Effector memory CD4-positive, alpha-beta T cell (primary cell): Measurements from ENCODE around the gene SIGLEC12.
"Not testable (repeated sequence)": the region's sequence is repeated elsewhere in the genome, so short reads cannot be mapped to it uniquely, and the experiment has no call there.

Experiments
- DNase-seq, 3 donors: peaks; one replicate each; pipeline ENCODE4 v3.0.0-alpha.2; 2020
- H3K27ac ChIP-seq: 2 replicates; pipeline ENCODE4 v1.7.0; 2013; ENCODE audit warnings: mild to moderate bottlenecking, low read length, moderate library complexity; ENCODE audit not compliant: insufficient read depth, poor library complexity, severe bottlenecking
- H3K27me3 ChIP-seq: replicated peaks from 2 replicates; pipeline ENCODE4 v1.7.0; 2013; ENCODE audit warnings: mild to moderate bottlenecking, low read length; ENCODE audit not compliant: insufficient read depth, control insufficient read depth, poor library complexity, severe bottlenecking
- H3K36me3 ChIP-seq: 2 replicates; pipeline ENCODE4 v1.7.0; 2013; ENCODE audit warnings: mild to moderate bottlenecking, low read length, moderate library complexity; ENCODE audit not compliant: control insufficient read depth, insufficient read depth
- H3K4me1 ChIP-seq: 2 replicates; pipeline ENCODE4 v1.7.0; 2013; ENCODE audit warnings: low read length, mild to moderate bottlenecking; ENCODE audit not compliant: control insufficient read depth, insufficient read depth, poor library complexity, severe bottlenecking
- H3K4me3 ChIP-seq: 2 replicates; pipeline ENCODE4 v1.7.0; 2013; ENCODE audit warnings: low read length, low read depth, mild to moderate bottlenecking; ENCODE audit not compliant: insufficient read depth, poor library complexity, severe bottlenecking
- H3K9me3 ChIP-seq: 2 replicates; pipeline ENCODE4 v1.7.0; 2013; ENCODE audit warnings: mild to moderate bottlenecking, low read length, moderate library complexity; ENCODE audit not compliant: control insufficient read depth

SIGLEC12 gene

DNA sequence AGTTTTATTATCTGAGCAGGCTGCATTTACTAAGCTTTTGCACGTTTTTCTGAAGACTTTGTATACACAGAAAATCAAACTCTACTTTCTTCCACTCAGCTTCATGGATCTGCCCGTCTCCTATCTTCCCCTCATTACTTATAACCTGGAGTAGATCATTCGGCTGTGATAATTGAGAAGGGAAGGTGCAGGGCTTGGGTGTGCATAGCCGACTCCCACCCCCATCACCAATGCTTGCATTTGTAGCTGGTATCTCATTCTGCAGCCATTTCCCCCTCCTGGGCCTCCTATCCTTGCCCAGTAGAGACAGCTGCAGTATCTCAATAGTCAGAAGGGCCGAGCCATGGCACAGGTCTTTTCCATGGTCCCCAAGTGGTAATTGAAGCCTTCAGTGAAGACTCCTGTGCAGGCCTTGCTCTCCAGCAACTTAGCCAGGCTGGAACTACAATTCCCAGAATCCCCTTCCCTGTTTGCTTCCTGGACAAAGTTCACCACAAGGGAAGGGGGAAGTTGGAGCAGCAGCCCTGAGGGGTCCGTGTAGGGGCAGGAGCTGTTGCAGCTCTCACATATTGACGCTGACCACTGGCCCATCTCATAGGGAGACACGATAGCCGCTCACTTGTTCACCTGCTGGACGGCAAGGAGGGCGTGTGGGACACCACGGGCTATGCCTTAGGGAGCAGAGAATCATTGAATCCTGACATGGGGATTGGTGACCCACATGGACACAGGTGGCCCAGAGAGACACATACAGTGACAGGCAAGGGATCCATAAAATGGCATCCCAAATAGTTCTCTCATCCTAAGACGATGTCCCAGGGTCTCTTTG, 41.2 kb downstream of the SIGLEC12 start:
- DNase-seq = no peak
- no peaks in the 10 kb centered on the region for H3K9me3 ChIP-seq
- H3K4me1 ChIP-seq = no peaks in the 10 kb centered on the region
- no peaks in the 10 kb centered on the region for H3K36me3 ChIP-seq
- no peak overlapping the region for H3K4me3 ChIP-seq
- H3K27ac ChIP-seq = no peak overlapping the region
- H3K27me3 ChIP-seq = peaks cover 10% of the 10 kb centered on the region

DNA sequence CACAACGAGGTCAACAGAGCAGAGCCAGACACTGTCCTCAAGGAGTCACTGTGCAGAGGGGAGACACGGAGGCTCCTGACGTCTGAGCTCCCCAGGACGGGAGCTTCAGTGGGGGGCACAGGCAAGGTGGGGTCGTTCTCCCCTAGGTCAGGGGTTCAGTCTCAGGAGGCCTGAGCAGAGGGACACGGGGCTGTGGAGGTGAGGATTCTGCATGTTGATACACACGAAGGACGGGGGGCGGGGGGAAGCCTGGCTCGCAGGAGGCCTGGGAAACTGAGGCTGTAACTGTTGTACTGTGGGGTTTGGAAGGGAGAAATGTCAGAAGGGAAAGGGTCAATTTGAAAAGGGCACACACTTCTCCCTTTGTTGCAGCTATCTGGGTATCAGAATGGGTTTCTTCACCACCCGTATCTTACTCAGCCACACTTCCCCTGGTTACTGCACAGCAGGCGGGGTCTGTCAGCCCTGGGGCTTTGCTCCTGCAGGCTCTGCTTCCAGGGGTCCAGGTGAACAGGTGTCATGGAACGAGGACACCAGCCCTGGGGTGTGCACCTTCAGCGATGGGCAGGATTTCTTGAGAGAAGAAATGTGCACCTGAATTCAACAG, 42.6 kb downstream of the SIGLEC12 start:
- Histone ChIP-seq H3K4me3 (no peak overlapping the region), H3K27me3 (peaks cover 10% of the 10 kb centered on the region), H3K36me3 (no peaks in the 10 kb centered on the region), H3K4me1 (no peaks in the 10 kb centered on the region), H3K9me3 (no peaks in the 10 kb centered on the region), H3K27ac (no peak overlapping the region)
- no peak for DNase-seq

GRCh38 chr19:51458051-51458645, 43.5 kb downstream of the SIGLEC12 start, which contains the start of gene SIGLEC8:
Gene SIGLEC8 (minus strand): TSS chr19:51458454. CDS start chr19:51458387, 67 bp downstream.
- no peaks in the 10 kb centered on the region for H3K9me3 ChIP-seq
- H3K36me3 ChIP-seq = no peaks in the 10 kb centered on the region
- peaks cover 10% of the 10 kb centered on the region for H3K27me3 ChIP-seq
- no peak within 1 kb of the TSS for H3K27ac ChIP-seq
- H3K4me3 ChIP-seq = no peak within 1 kb of the TSS
- no peak for DNase-seq
- H3K4me1 ChIP-seq = no peaks in the 10 kb centered on the region

GRCh38 chr19:51457351-51458013, 44.1 kb downstream of the SIGLEC12 start:
- H3K27me3 ChIP-seq = peaks cover 6% of the 10 kb centered on the region
- no peaks in the 10 kb centered on the region for H3K9me3 ChIP-seq
- no peak overlapping the region for H3K4me3 ChIP-seq
- H3K4me1 ChIP-seq = no peaks in the 10 kb centered on the region
- no peaks in the 10 kb centered on the region for H3K36me3 ChIP-seq
- DNase-seq = no peak
- no peak overlapping the region for H3K27ac ChIP-seq

GRCh38 chr19:51456541-51457290, 44.9 kb downstream of the SIGLEC12 start:
- no peaks in the 10 kb centered on the region for H3K36me3 ChIP-seq
- H3K9me3 ChIP-seq = no peaks in the 10 kb centered on the region
- no peaks in the 10 kb centered on the region for H3K4me1 ChIP-seq
- H3K27ac ChIP-seq = no peak overlapping the region
- H3K27me3 ChIP-seq = no peaks in the 10 kb centered on the region
- H3K4me3 ChIP-seq = no peak overlapping the region
- DNase-seq = no peak

- no peak overlapping the region for H3K4me3 ChIP-seq
- no peak overlapping the region for H3K27ac ChIP-seq
- H3K4me1 ChIP-seq = peaks cover 4% of the 10 kb centered on the region
- no peaks in the 10 kb centered on the region for H3K9me3 ChIP-seq
- H3K27me3 ChIP-seq = no peaks in the 10 kb centered on the region
- no peak for DNase-seq
- no peaks in the 10 kb centered on the region for H3K36me3 ChIP-seq
Measured at GRCh38 chr19:51450730-51451307, 50.8 kb downstream of the SIGLEC12 start.

GRCh38 chr19:51448411-51449016, 53.1 kb downstream of the SIGLEC12 start:
- H3K4me3 ChIP-seq = no peak overlapping the region
- no peak for DNase-seq

GRCh38 chr19:51448011-51448410, 53.6 kb downstream of the SIGLEC12 start:
- Histone ChIP-seq H3K36me3 (no peaks in the 10 kb centered on the region), H3K4me3 (no peak overlapping the region)
- no peak for DNase-seq

More at GRCh38 chr19:51448411-51449016, 53.1 kb downstream of the SIGLEC12 start:
- H3K27me3 ChIP-seq = no peaks in the 10 kb centered on the region
- H3K27ac ChIP-seq = no peak overlapping the region
- H3K4me1 ChIP-seq = peaks cover 4% of the 10 kb centered on the region
- H3K9me3 ChIP-seq = no peaks in the 10 kb centered on the region
- H3K36me3 ChIP-seq = no peaks in the 10 kb centered on the region

GRCh38 chr19:51447510-51447909, 54.1 kb downstream of the SIGLEC12 start:
- not testable (repeated sequence) for DNase-seq, H3K27me3 ChIP-seq, H3K27ac ChIP-seq

More at GRCh38 chr19:51448011-51448410, 53.6 kb downstream of the SIGLEC12 start:
- Histone ChIP-seq H3K9me3 (no peaks in the 10 kb centered on the region), H3K27me3 (no peaks in the 10 kb centered on the region), H3K4me1 (peaks cover 4% of the 10 kb centered on the region), H3K27ac (no peak overlapping the region)

More at GRCh38 chr19:51447510-51447909, 54.1 kb downstream of the SIGLEC12 start:
- not testable (repeated sequence) for H3K4me1 ChIP-seq, H3K9me3 ChIP-seq, H3K4me3 ChIP-seq, H3K36me3 ChIP-seq
